NCI-H226 (cell line): ENCODE data around the gene ACOXL.
"Not testable (repeated sequence)": the region's sequence is repeated elsewhere in the genome, so short reads cannot be mapped to it uniquely, and the experiment has no call there.

ENCODE experiments used
- DNase-seq: peaks from one replicate; pipeline ENCODE4 v3.0.0-alpha.2; 2015

ACOXL gene

GRCh38 chr2:111072220-111072871 lies 340.0 kb downstream of the ACOXL start:
- DNase-seq = peak; percentile 89

GRCh38 chr2:111082659-111083058 lies 350.3 kb downstream of the ACOXL start:
- not testable (repeated sequence) for DNase-seq

GRCh38 chr2:111091811-111092211 lies 359.4 kb downstream of the ACOXL start:
- no peak for DNase-seq

- DNase-seq = no peak
Observed at GRCh38 chr2:111094691-111095090, 362.3 kb downstream of the ACOXL start.

- no peak for DNase-seq
Observed at GRCh38 chr2:111095434-111095833, 363.1 kb downstream of the ACOXL start.

GRCh38 chr2:111099402-111099801 lies 367.0 kb downstream of the ACOXL start:
- no peak for DNase-seq

GRCh38 chr2:111100087-111100764 lies 367.9 kb downstream of the ACOXL start:
- no peak for DNase-seq

- peak; percentile 7 for DNase-seq
Observed at GRCh38 chr2:111100765-111101162, 368.4 kb downstream of the ACOXL start.

GRCh38 chr2:111101592-111101991 lies 369.2 kb downstream of the ACOXL start:
- no peak for DNase-seq

GRCh38 chr2:111102216-111102615 lies 369.8 kb downstream of the ACOXL start:
- DNase-seq = no peak

- no peak for DNase-seq
Observed at GRCh38 chr2:111105926-111106325, 373.6 kb downstream of the ACOXL start.

GRCh38 chr2:111106706-111107105 lies 374.3 kb downstream of the ACOXL start:
- no peak for DNase-seq

- DNase-seq = peak; percentile 20
Observed at GRCh38 chr2:111108745-111109271, 376.4 kb downstream of the ACOXL start.

GRCh38 chr2:111111101-111111755 lies 378.9 kb downstream of the ACOXL start:
- no peak for DNase-seq

- no peak for DNase-seq
Observed at GRCh38 chr2:111113838-111114237, 381.5 kb downstream of the ACOXL start.

GRCh38 chr2:111116011-111116746 lies 383.8 kb downstream of the ACOXL start:
- DNase-seq = no peak

GRCh38 chr2:111116843-111117597 lies 384.6 kb downstream of the ACOXL start:
- peak; percentile 73 for DNase-seq

GRCh38 chr2:111117598-111118480 lies 385.5 kb downstream of the ACOXL start:
- DNase-seq = no peak

GRCh38 chr2:111118481-111118980 lies 386.2 kb downstream of the ACOXL start:
- no peak for DNase-seq

GRCh38 chr2:111118981-111119821 lies 386.8 kb downstream of the ACOXL start:
- no peak for DNase-seq
